Measurements from ENCODE around the gene KLHDC8A. TPM values are rescaled to one million over a fixed set of nuclear protein-coding genes. Genes with fewer than 3 reads are reported as not detected.

The KLHDC8A gene
- total and polyA plus RNA-seq, 2 of the 4 experiments (the other 2 are of a cell fraction), result not detected

DNA sequence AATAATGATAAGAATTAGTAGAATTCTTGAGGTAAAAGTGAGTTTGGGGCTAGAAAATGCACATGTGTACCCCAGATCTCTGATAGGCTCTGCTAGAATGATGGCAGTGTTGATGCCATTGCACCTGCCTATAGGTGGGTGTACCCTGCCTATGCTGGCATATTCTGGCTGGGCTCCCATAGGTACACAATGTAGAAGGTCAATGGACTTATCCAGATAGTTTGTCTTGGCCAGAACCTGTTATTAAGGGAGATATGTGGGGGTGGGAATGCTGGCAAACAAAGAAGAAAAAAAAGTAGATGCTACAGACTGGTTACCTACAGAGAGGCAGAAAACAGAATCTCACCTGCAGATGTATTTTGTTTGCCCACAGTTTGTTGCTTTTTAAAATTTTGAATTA is 14.1 kb upstream of the KLHDC8A start:
- in situ Hi-C loops (cut with MboI; ENCODE audit: low sequenced_read_pairs) (no loop called here), dilution Hi-C loops (cut with HindIII; ENCODE audit: low sequenced_read_pairs, unreplicated experiment) (no loop called here), intact Hi-C loops (cut with micrococcal nuclease) (no loop called here)
- H3K56ac ChIP-seq (ENCODE audit: extremely low read depth, insufficient read depth, low read length), result no peak overlapping the region
- no peak for TF ChIP-seq SMC3 (IDR thresholded peaks at IDR 0.05; ENCODE audit: low read depth, low read length)
- TF ChIP-seq, protein P1, sequence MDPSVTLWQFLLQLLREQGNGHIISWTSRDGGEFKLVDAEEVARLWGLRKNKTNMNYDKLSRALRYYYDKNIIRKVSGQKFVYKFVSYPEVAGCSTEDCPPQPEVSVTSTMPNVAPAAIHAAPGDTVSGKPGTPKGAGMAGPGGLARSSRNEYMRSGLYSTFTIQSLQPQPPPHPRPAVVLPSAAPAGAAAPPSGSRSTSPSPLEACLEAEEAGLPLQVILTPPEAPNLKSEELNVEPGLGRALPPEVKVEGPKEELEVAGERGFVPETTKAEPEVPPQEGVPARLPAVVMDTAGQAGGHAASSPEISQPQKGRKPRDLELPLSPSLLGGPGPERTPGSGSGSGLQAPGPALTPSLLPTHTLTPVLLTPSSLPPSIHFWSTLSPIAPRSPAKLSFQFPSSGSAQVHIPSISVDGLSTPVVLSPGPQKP (IDR thresholded peaks at IDR 0.05; ENCODE audit: borderline replicate concordance, low read depth, low read length), result no peak
- TF ChIP-seq POLR2A (IDR thresholded peaks at IDR 0.05; ENCODE audit: low read depth, low read length), result no peak
- no peak for TF ChIP-seq RCOR1 (IDR thresholded peaks at IDR 0.05; ENCODE audit: insufficient replicate concordance, low read length)
- TF ChIP-seq, protein P2, sequence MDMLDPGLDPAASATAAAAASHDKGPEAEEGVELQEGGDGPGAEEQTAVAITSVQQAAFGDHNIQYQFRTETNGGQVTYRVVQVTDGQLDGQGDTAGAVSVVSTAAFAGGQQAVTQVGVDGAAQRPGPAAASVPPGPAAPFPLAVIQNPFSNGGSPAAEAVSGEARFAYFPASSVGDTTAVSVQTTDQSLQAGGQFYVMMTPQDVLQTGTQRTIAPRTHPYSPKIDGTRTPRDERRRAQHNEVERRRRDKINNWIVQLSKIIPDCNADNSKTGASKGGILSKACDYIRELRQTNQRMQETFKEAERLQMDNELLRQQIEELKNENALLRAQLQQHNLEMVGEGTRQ (IDR thresholded peaks at IDR 0.05; ENCODE audit: low read depth, low read length), result no peak
- TF ChIP-seq MAZ (IDR thresholded peaks at IDR 0.05; ENCODE audit: borderline replicate concordance, low read depth, low read length), result no peak
- no peak for TF ChIP-seq CEBPB (IDR thresholded peaks at IDR 0.05; ENCODE audit: low read depth, low read length)
- TF ChIP-seq, protein P3, sequence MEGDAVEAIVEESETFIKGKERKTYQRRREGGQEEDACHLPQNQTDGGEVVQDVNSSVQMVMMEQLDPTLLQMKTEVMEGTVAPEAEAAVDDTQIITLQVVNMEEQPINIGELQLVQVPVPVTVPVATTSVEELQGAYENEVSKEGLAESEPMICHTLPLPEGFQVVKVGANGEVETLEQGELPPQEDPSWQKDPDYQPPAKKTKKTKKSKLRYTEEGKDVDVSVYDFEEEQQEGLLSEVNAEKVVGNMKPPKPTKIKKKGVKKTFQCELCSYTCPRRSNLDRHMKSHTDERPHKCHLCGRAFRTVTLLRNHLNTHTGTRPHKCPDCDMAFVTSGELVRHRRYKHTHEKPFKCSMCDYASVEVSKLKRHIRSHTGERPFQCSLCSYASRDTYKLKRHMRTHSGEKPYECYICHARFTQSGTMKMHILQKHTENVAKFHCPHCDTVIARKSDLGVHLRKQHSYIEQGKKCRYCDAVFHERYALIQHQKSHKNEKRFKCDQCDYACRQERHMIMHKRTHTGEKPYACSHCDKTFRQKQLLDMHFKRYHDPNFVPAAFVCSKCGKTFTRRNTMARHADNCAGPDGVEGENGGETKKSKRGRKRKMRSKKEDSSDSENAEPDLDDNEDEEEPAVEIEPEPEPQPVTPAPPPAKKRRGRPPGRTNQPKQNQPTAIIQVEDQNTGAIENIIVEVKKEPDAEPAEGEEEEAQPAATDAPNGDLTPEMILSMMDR (conservative IDR thresholded peaks at IDR 0.05; ENCODE audit: low read depth, low read length), result no peak
- no peak for TF ChIP-seq RAD21 (IDR thresholded peaks at IDR 0.05; ENCODE audit: low read length)
- TF ChIP-seq FOS (IDR thresholded peaks at IDR 0.05; ENCODE audit: low read depth, low read length), result no peak
- TF ChIP-seq NFE2L2 (IDR thresholded peaks at IDR 0.05; ENCODE audit: low read depth, low read length), result no peak
- no peak for TF ChIP-seq MXI1 (IDR thresholded peaks at IDR 0.05; ENCODE audit: borderline replicate concordance, low read depth, low read length)
- TF ChIP-seq RFX5 (IDR thresholded peaks at IDR 0.05; ENCODE audit: low read depth, low read length), result no peak
- ATAC-seq (ENCODE audit: low read depth) (no peak), DNase-seq (no peak)
- peaks cover 4% of the 10 kb centered on the region; the same call in 1 of the 2 replicates for H4K20me1 ChIP-seq (ENCODE audit: insufficient read depth, low read length)
- POLR2A ChIA-PET (ENCODE audit: unreplicated experiment), result no interaction called here
- H3K23ac ChIP-seq (ENCODE audit: low read depth, low read length), result no peak overlapping the region
- H2AFZ ChIP-seq (replicated peaks; ENCODE audit: low read length, poor library complexity), result no peak overlapping the region
- H4K91ac ChIP-seq (ENCODE audit: insufficient read depth, low read depth, low read length), result no peak overlapping the region
- no peak overlapping the region for H3K9ac ChIP-seq (ENCODE audit: low read depth, low read length)
- CTCF ChIA-PET, result interaction anchor here (2.5 kb wide), 1 partner anchor 17 kb away, joined by 9 read pairs; no protein-coding TSS in a partner anchor
- H3K4ac ChIP-seq (ENCODE audit: low read depth, low read length), result no peak overlapping the region
- H2AK5ac ChIP-seq (ENCODE audit: low read depth, low read length), result no peak overlapping the region
- H3K4me3 ChIP-seq (ENCODE audit: insufficient read depth, low read depth, low read length), result no peak overlapping the region
- no peak overlapping the region for H4K8ac ChIP-seq (ENCODE audit: low read depth in 2 of 2, low read length in 2 of 2)
- H3K36me3 ChIP-seq (ENCODE audit: control insufficient read depth, insufficient read depth, low read length), result no peaks in the 10 kb centered on the region
- H3K18ac ChIP-seq (ENCODE audit: low read depth, low read length), result no peak overlapping the region
- no TSS peak for BruUV-seq (replicated peaks)
- no peak overlapping the region for H2AK9ac ChIP-seq (replicated peaks; ENCODE audit: low read depth, low read length, poor library complexity)
- no peak overlapping the region for H3K4me2 ChIP-seq (ENCODE audit: low read depth, low read length)
- no peaks in the 10 kb centered on the region for H3K9me3 ChIP-seq (ENCODE audit: control insufficient read depth, insufficient read depth, low read length)
- H3K79me1 ChIP-seq (ENCODE audit: low read depth in 1 of 2, low read length in 2 of 2), result no peaks in the 10 kb centered on the region
- H3K9me1 ChIP-seq (ENCODE audit: insufficient read depth, low read length), result peaks cover 10% of the 10 kb centered on the region
- H2BK20ac ChIP-seq (ENCODE audit: low read depth, low read length), result no peak overlapping the region
- no peak overlapping the region for H2BK5ac ChIP-seq (ENCODE audit: low read depth, low read length, poor library complexity, severe bottlenecking)
- H2BK15ac ChIP-seq (ENCODE audit: low read depth, low read length), result no peak overlapping the region
- peaks cover 19% of the 10 kb centered on the region for H3K4me1 ChIP-seq (ENCODE audit: control insufficient read depth, insufficient read depth, low read length)
- H3K14ac ChIP-seq (replicated peaks; ENCODE audit: low read depth, low read length), result no peak overlapping the region
- H4K5ac ChIP-seq (ENCODE audit: low read depth, low read length), result no peak overlapping the region
- H2BK120ac ChIP-seq (ENCODE audit: low read depth, low read length), result no peak overlapping the region
- H3K27ac ChIP-seq (ENCODE audit: insufficient read depth, low read length), result no peak overlapping the region
- H3K27me3 ChIP-seq (ENCODE audit: control insufficient read depth, insufficient read depth, low read length), result peaks cover 4% of the 10 kb centered on the region; the same call in 1 of the 2 replicates

Data from IMR-90 (cell line).